H1 (cell line): ENCODE data around the gene TNN. TPM values are rescaled to one million over a fixed set of nuclear protein-coding genes. Genes with fewer than 3 reads are reported as not detected.

Experiments used
- CTCF ChIA-PET: fragments of 300-600 bp; sonication (Branson Sonifier 250); formaldehyde crosslinking; loops from one replicate; lab custom pipeline; 2021; ENCODE audit not compliant: partially characterized antibody; lab: Charles Lee
- POLR2A ChIA-PET: fragments of 300-600 bp; sonication (Branson Sonifier 250); formaldehyde crosslinking; loops from one replicate; lab custom pipeline; 2021; ENCODE audit warnings: inconsistent platforms; ENCODE audit not compliant: partially characterized antibody; lab: Charles Lee
- DNase-seq, 2 experiments: peaks; one replicate each; pipeline versions ENCODE4 v3.0.0 to v3.0.0-alpha.2; 2010 to 2022; ENCODE audit warnings: low spot score in 2 of 2, low read depth in 1 of 2, mixed read lengths in 1 of 2
- FAIRE-seq: peaks from 2 replicates; lab custom pipeline; 2011; peaks lifted over from hg19 to GRCh38; lab: Jason Lieb, UNC
- H2AFZ ChIP-seq: 2 replicates; pipeline ENCODE4 v1.8.1; 2012; ENCODE audit warnings: low read length, inconsistent platforms
- H2AK5ac ChIP-seq: 2 replicates; pipeline ENCODE4 v1.6.1; 2013; ENCODE audit warnings: low read depth, low read length
- H2BK120ac ChIP-seq: replicated peaks from 2 replicates; pipeline ENCODE3; 2013; ENCODE audit warnings: low read depth, low read length, inconsistent platforms
- H2BK12ac ChIP-seq: 2 replicates; pipeline ENCODE4 v1.6.1; 2013; ENCODE audit warnings: low read depth, low read length
- H2BK15ac ChIP-seq: 2 replicates; pipeline ENCODE4 v1.6.1; 2013; ENCODE audit warnings: low read length
- H2BK20ac ChIP-seq: 2 replicates; pipeline ENCODE4 v1.6.1; 2013; ENCODE audit warnings: low read length
- H2BK5ac ChIP-seq: 2 replicates; pipeline ENCODE4 v1.6.1; 2013; ENCODE audit warnings: low read depth, low read length
- H3K14ac ChIP-seq: 2 replicates; pipeline ENCODE4 v1.6.1; 2013; ENCODE audit warnings: inconsistent platforms; ENCODE audit not compliant: insufficient read length
- H3K18ac ChIP-seq: 2 replicates; pipeline ENCODE4 v1.6.1; 2013; ENCODE audit warnings: low read length; ENCODE audit errors: extremely low read depth
- H3K23ac ChIP-seq: 2 replicates; pipeline ENCODE4 v1.6.1; 2013; ENCODE audit warnings: inconsistent platforms; ENCODE audit not compliant: insufficient read length
- H3K23me2 ChIP-seq: 2 replicates; pipeline ENCODE4 v1.6.1; 2013; ENCODE audit warnings: low read depth, low read length
- H3K27ac ChIP-seq: 2 replicates; pipeline ENCODE4 v1.6.1; 2011; ENCODE audit warnings: low read depth, low read length, inconsistent platforms
- H3K27me3 ChIP-seq, 4 experiments: replicated peaks in 1 of 4; 1 replicate in 1 of 4; 2 replicates in 3 of 4; pipeline versions ENCODE4 v1.6.1 to v1.8.1; 2011 to 2013; ENCODE audit warnings: low read length in 3 of 4, mild to moderate bottlenecking in 3 of 4, inconsistent platforms in 2 of 4, mixed read lengths in 2 of 4, moderate library complexity in 1 of 4; ENCODE audit not compliant: control insufficient read depth in 3 of 4, insufficient read depth in 3 of 4; ENCODE audit errors: extremely low read depth in 1 of 4
- H3K36me3 ChIP-seq, 4 experiments: 2 replicates each; pipeline versions ENCODE4 v1.6.1 to v1.8.1; 2011 to 2013; ENCODE audit warnings: mild to moderate bottlenecking in 4 of 4, low read length in 3 of 4, moderate library complexity in 2 of 4, control low read depth in 1 of 4, inconsistent platforms in 1 of 4; ENCODE audit not compliant: insufficient read depth in 4 of 4, control insufficient read depth in 2 of 4
- H3K4ac ChIP-seq: replicated peaks from 2 replicates; pipeline ENCODE3; 2013; ENCODE audit warnings: low read length, low read depth, mixed read lengths, inconsistent platforms; ENCODE audit not compliant: insufficient read length
- H3K4me1 ChIP-seq, 4 experiments: replicated peaks in 1 of 4; 1 replicate in 1 of 4; 2 replicates in 3 of 4; pipeline versions ENCODE4 v1.6.1 to v1.8.1; 2011 to 2013; ENCODE audit warnings: low read length in 3 of 4, inconsistent platforms in 2 of 4, mixed read lengths in 1 of 4; ENCODE audit not compliant: insufficient read depth in 4 of 4, control insufficient read depth in 3 of 4
- H3K4me2 ChIP-seq, 2 experiments: 2 replicates each; pipeline versions ENCODE4 v1.6.1 to v1.8.1; 2011 to 2013; ENCODE audit warnings: low read depth in 2 of 2, low read length in 2 of 2, control low read depth in 1 of 2, inconsistent platforms in 1 of 2, mild to moderate bottlenecking in 1 of 2; ENCODE audit not compliant: insufficient read depth in 1 of 2
- H3K4me3 ChIP-seq, 4 experiments: fragments of 200-600, 300-600 bp in 1 of 4; sonication (generic), shearing (Covaris generic), sonication (Bioruptor Twin) in 1 of 4; 2 replicates each; pipeline versions ENCODE4 v1.5.1 to v1.8.1; 2011 to 2016; ENCODE audit warnings: low read length in 4 of 4, low read depth in 3 of 4, control low read depth in 2 of 4, inconsistent platforms in 2 of 4, mild to moderate bottlenecking in 2 of 4, mixed read lengths in 1 of 4, moderate library complexity in 1 of 4; ENCODE audit not compliant: insufficient read depth in 2 of 4; ENCODE audit errors: extremely low read depth in 1 of 4
- H3K56ac ChIP-seq: replicated peaks from 2 replicates; pipeline ENCODE3; 2013; ENCODE audit warnings: low read depth, mild to moderate bottlenecking, mixed read lengths, low read length, inconsistent platforms; ENCODE audit not compliant: insufficient read length
- H3K79me1 ChIP-seq: 2 replicates; pipeline ENCODE4 v1.6.1; 2013; ENCODE audit warnings: low read depth, low read length, control low read depth
- H3K79me2 ChIP-seq, 2 experiments: 2 replicates each; pipeline versions ENCODE4 v1.6.1 to v1.8.1; 2012 to 2013; ENCODE audit warnings: low read length in 2 of 2, mild to moderate bottlenecking in 2 of 2, inconsistent platforms in 1 of 2; ENCODE audit not compliant: insufficient read depth in 2 of 2, control insufficient read depth in 1 of 2
- H3K9ac ChIP-seq, 4 experiments: replicated peaks in 1 of 4; 1 replicate in 1 of 4; 2 replicates in 3 of 4; pipeline versions ENCODE4 v1.6.1 to v1.8.1; 2011 to 2013; ENCODE audit warnings: low read depth in 3 of 4, low read length in 3 of 4, control low read depth in 2 of 4, mild to moderate bottlenecking in 2 of 4, moderate library complexity in 2 of 4, inconsistent platforms in 1 of 4; ENCODE audit errors: extremely low read depth in 1 of 4
- H3K9me3 ChIP-seq, 2 experiments: 2 replicates each; pipeline versions ENCODE4 v1.6.1 to v1.8.1; 2012 to 2013; ENCODE audit warnings: mild to moderate bottlenecking in 2 of 2, moderate library complexity in 2 of 2, control low read depth in 1 of 2, inconsistent platforms in 1 of 2, low read depth in 1 of 2, low read length in 1 of 2, mixed read lengths in 1 of 2; ENCODE audit not compliant: insufficient read depth in 2 of 2
- H4K20me1 ChIP-seq, 2 experiments: replicated peaks in 1 of 2; 2 replicates each; pipeline versions ENCODE3 to v1.8.1; 2011 to 2013; ENCODE audit warnings: inconsistent platforms in 2 of 2, low read length in 2 of 2, mild to moderate bottlenecking in 1 of 2; ENCODE audit not compliant: insufficient read depth in 2 of 2, control insufficient read depth in 1 of 2
- H4K5ac ChIP-seq: 2 replicates; pipeline ENCODE4 v1.6.1; 2013; ENCODE audit warnings: low read length, low read depth, mixed read lengths, inconsistent platforms; ENCODE audit not compliant: insufficient read length
- H4K8ac ChIP-seq: 2 replicates; pipeline ENCODE4 v1.8.0; 2013; ENCODE audit warnings: mild to moderate bottlenecking, moderate library complexity, low read length, inconsistent platforms; ENCODE audit not compliant: insufficient read depth; ENCODE audit errors: extremely low read depth
- H4K91ac ChIP-seq: replicated peaks from 2 replicates; pipeline ENCODE3; 2013; ENCODE audit warnings: low read length, mixed read lengths, inconsistent platforms; ENCODE audit not compliant: insufficient read length
- BACH1 ChIP-seq: IDR thresholded peaks from 2 replicates; pipeline ENCODE4 v1.6.1; 2012; ENCODE audit warnings: low read length, improper control_type of control experiment
- CBX8 ChIP-seq: fragments of 300-800, 300-1000 bp; sonication (generic); IDR thresholded peaks from 2 replicates; pipeline ENCODE4 v1.7.1; 2016; ENCODE audit warnings: low read depth, low read length, borderline replicate concordance
- EGR1 ChIP-seq: IDR thresholded peaks from 2 replicates; pipeline ENCODE4 v1.6.1; 2011; ENCODE audit warnings: low read depth, low read length, borderline replicate concordance
- HDAC6 ChIP-seq: IDR thresholded peaks from one replicate; pipeline ENCODE4 v1.7.1; 2012; ENCODE audit warnings: low read depth, mild to moderate bottlenecking, inconsistent platforms, low read length, moderate library complexity
- JUND ChIP-seq: IDR thresholded peaks from 2 replicates; pipeline ENCODE4 v1.6.1; 2011; ENCODE audit warnings: mild to moderate bottlenecking, improper control_type of control experiment, low read length
- MAFK ChIP-seq: IDR thresholded peaks from 2 replicates; pipeline ENCODE4 v1.6.1; 2012; ENCODE audit warnings: low read depth, mild to moderate bottlenecking, improper control_type of control experiment, low read length
- USF2 ChIP-seq: IDR thresholded peaks from 2 replicates; pipeline ENCODE4 v1.6.1; 2011; ENCODE audit warnings: low read length, improper control_type of control experiment
- WGBS, 2 experiments: shearing (Covaris generic) in 1 of 2; methylation state at CpG; one replicate each; pipeline versions ENCODE4 v1.1.6 to v1.1.7; 2013 to 2015; ENCODE audit warnings: low lambda C conversion rate in 2 of 2, mixed read lengths in 2 of 2, inconsistent platforms in 1 of 2, low coverage in 1 of 2, missing lambda C conversion rate in 1 of 2; ENCODE audit not compliant: insufficient replicate concordance in 2 of 2, insufficient coverage in 1 of 2, insufficient read length in 1 of 2; ENCODE audit errors: extremely low coverage in 1 of 2, missing lambda C conversion rate in 1 of 2; 5-methylcytosine and 5-hydroxymethylcytosine counted together
- polyA plus RNA-seq, 7 experiments: library from polyadenylated mRNA; depleted of rRNA in 3 of 7; stranded (reverse) in 5 of 7; unstranded in 2 of 7; fragments of >200 nt in 5 of 7; fragments of 200-250 nt in 2 of 7; gene quantifications; 1 replicate in 5 of 7; 2 replicates in 1 of 7; 4 replicates in 1 of 7; pipeline versions ENCODE4 v1.2.1 to v1.2.3, GENCODE V29; 2011 to 2013; ENCODE audit warnings: missing spikeins in 2 of 7, mixed read lengths in 2 of 7
- total RNA-seq: library from RNA; stranded (reverse); fragmentation: NEBNext Ultra II Directional; extraction: Animal tissue kit (Norgen Biotek cat#: 25700); gene quantifications from 2 replicates; pipeline ENCODE4 v1.2.1, GENCODE V29; 2021
- TF ChIP-seq, protein P1 (sequence below), 3 experiments: IDR thresholded peaks; 1 replicate in 2 of 3; 2 replicates in 1 of 3; pipeline versions ENCODE4 v1.5.1 to v1.6.1; 2011; ENCODE audit warnings: low read length in 3 of 3, mild to moderate bottlenecking in 3 of 3, inconsistent platforms in 2 of 3, low read depth in 1 of 3, moderate library complexity in 1 of 3; ENCODE audit not compliant: insufficient read depth in 1 of 3; ENCODE audit errors: control extremely low read depth in 1 of 3

TNN gene
- total and polyA plus RNA-seq, 2 of the 8 experiments (the other 6 are each of a cell fraction or from before 2014, with no cell fraction given): 0.21 to 0.30 TPM

DNA sequence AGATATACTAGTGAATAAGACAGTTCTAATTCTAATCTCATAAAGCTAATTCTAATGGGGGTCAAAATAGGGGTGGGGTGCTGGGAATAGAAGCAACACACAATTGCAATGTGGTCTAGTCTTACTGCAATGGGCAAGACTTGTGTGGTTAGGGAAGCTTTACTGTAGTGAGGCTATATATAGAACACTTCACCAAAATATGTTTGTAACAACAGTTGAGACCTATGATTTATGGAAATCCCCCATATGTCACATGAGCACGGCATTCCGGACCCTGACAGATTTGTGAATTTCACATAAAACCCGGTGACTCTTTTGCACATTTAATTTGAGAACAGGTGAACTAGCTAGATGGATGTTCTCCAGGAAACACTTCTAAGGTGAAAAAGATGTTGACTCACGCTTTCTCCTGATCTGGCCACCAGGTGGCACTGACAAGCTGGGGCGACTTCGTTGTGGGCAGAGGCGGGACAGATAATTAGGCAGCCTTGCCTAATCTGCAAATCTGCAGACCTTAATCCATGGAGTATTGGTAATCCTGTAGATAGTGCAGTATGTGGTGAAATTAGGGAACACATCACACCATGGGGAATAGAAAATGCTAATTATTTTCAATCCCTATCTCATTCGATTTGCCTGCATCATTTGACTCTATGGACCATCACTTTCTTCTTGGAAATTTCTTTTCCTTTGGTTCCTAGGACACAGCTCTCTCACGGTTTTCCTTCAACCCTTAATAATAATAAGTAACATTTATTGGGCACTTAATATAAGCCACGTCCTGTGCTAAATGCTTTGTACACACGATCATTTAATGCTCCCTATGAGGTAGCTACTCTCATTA lies 87.2 kb downstream of the TNN start:
- WGBS, 2 experiments: 27% methylated on average over 11 of the region's 11 CpGs; no CpG with 5 or more reads in 1 of the 2 experiments
- no peak overlapping the region for H4K91ac ChIP-seq
- H3K23ac ChIP-seq: no peak overlapping the region
- no peaks in the 10 kb centered on the region for H3K23me2 ChIP-seq
- no peaks in the 10 kb centered on the region for H3K36me3 ChIP-seq
- no peaks in the 10 kb centered on the region for H3K9me3 ChIP-seq
- ChIA-PET POLR2A (interaction anchor here (1.3 to 1.4 kb wide), 2 partner anchors 37 to 156 kb away, joined by 3 to 6 read pairs; partner anchors contain the start of gene CACYBP), CTCF (interaction anchor here (0.6 to 12.5 kb wide), 74 partner anchors 10 to 604 kb away, joined by 3 to 243 read pairs (median 5); partner anchors contain the start of gene TNN)
- no peak overlapping the region for H2AK5ac ChIP-seq
- H2BK12ac ChIP-seq: no peak overlapping the region
- H3K4me3 ChIP-seq: no peak overlapping the region
- H3K4me1 ChIP-seq: peaks cover 0 to 2% (median under 1%) of the 10 kb centered on the region in 4 experiments; a peak in 1 of 7 replicates
- no peaks in the 10 kb centered on the region for H3K79me1 ChIP-seq
- H3K56ac ChIP-seq: no peak overlapping the region
- H3K4ac ChIP-seq: no peak overlapping the region
- H2BK20ac ChIP-seq: no peak overlapping the region
- FAIRE-seq (peak; percentile 28), DNase-seq (peak in 1 of 2 experiments; percentile 87)
- no peaks in the 10 kb centered on the region for H4K20me1 ChIP-seq
- H4K5ac ChIP-seq: no peak overlapping the region
- no peak overlapping the region for H2BK120ac ChIP-seq
- H3K9ac ChIP-seq: no peak overlapping the region
- H2AFZ ChIP-seq: no peak overlapping the region
- H3K4me2 ChIP-seq: no peak overlapping the region
- no peak overlapping the region for H3K18ac ChIP-seq
- no peak overlapping the region for H4K8ac ChIP-seq
- no peak overlapping the region for H3K14ac ChIP-seq
- no peaks in the 10 kb centered on the region for H3K79me2 ChIP-seq
- H3K27ac ChIP-seq: no peak overlapping the region
- H2BK5ac ChIP-seq: no peak overlapping the region
- H2BK15ac ChIP-seq: no peak overlapping the region
- H3K27me3 ChIP-seq: peaks cover 0 to 2% (median 0%) of the 10 kb centered on the region in 4 experiments; a peak in 3 of 7 replicates
- TF ChIP-seq USF2 (no peak), BACH1 (peak; percentile 97), CBX8 (no peak), EGR1 (no peak), HDAC6 (no peak), JUND (peak; percentile 30; the same call in 1 of the 2 replicates), MAFK (peak; percentile 80)
- TF ChIP-seq, protein P1, sequence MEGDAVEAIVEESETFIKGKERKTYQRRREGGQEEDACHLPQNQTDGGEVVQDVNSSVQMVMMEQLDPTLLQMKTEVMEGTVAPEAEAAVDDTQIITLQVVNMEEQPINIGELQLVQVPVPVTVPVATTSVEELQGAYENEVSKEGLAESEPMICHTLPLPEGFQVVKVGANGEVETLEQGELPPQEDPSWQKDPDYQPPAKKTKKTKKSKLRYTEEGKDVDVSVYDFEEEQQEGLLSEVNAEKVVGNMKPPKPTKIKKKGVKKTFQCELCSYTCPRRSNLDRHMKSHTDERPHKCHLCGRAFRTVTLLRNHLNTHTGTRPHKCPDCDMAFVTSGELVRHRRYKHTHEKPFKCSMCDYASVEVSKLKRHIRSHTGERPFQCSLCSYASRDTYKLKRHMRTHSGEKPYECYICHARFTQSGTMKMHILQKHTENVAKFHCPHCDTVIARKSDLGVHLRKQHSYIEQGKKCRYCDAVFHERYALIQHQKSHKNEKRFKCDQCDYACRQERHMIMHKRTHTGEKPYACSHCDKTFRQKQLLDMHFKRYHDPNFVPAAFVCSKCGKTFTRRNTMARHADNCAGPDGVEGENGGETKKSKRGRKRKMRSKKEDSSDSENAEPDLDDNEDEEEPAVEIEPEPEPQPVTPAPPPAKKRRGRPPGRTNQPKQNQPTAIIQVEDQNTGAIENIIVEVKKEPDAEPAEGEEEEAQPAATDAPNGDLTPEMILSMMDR (IDR thresholded peaks at IDR 0.05; ENCODE audit: control extremely low read depth in 1 of 3, insufficient read depth in 1 of 3, low read depth in 1 of 3, low read length in 3 of 3): peak; percentile 84 to 92 (median 91)
